Tibial nerve (tissue), 4 donors: ENCODE results near the gene SYP. TPM values are rescaled to one million over a fixed set of nuclear protein-coding genes. Genes with fewer than 3 reads are reported as not detected.

Experiments used
- DNase-seq, 2 donors: peaks; one replicate each; pipeline ENCODE4 v3.0.0-alpha.2; 2019; ENCODE audit warnings: low spot score in 2 of 2
- H3K27ac ChIP-seq, 4 donors: fragments of 200-600 bp; sonication (generic) in 3 of 4; one replicate each; pipeline ENCODE4 v1.5.1; 2017 to 2019; ENCODE audit warnings: mild to moderate bottlenecking in 1 of 4
- H3K27me3 ChIP-seq, 2 donors: fragments of 200-600 bp; sonication (generic) in 1 of 2; one replicate each; pipeline versions ENCODE4 v1.5.1 to v1.6.0; 2017 to 2019
- H3K36me3 ChIP-seq, 3 donors: fragments of 200-600 bp; sonication (generic); one replicate each; pipeline ENCODE4 v1.5.1; 2018 to 2019
- H3K4me1 ChIP-seq, 4 donors: fragments of 200-600 bp; sonication (generic) in 3 of 4; one replicate each; pipeline ENCODE4 v1.5.1; 2017 to 2019
- H3K4me3 ChIP-seq, 4 donors: fragments of 200-600 bp; sonication (generic) in 3 of 4; one replicate each; pipeline ENCODE4 v1.5.1; 2017 to 2019; ENCODE audit warnings: mild to moderate bottlenecking in 1 of 4, moderate library complexity in 1 of 4
- H3K9me3 ChIP-seq, 4 donors: fragments of 200-600 bp; sonication (generic) in 3 of 4; one replicate each; pipeline ENCODE4 v1.5.1; 2017 to 2019
- EP300 ChIP-seq, 2 donors: sonication (generic); formaldehyde crosslinking; IDR thresholded peaks; one replicate each; pipeline ENCODE4 v1.6.1; 2017; ENCODE audit warnings: antibody characterized with exemption in 2 of 2, mild to moderate bottlenecking in 1 of 2
- POLR2A ChIP-seq, 2 donors: fragments of 450-650 bp; IDR thresholded peaks; one replicate each; pipeline ENCODE4 v1.6.1; 2017; ENCODE audit warnings: antibody characterized with exemption in 2 of 2, mild to moderate bottlenecking in 2 of 2, moderate library complexity in 2 of 2
- WGBS, 2 donors: methylation state at CpG; one replicate each; pipeline ENCODE4 v1.1.5; 2018; 5-methylcytosine and 5-hydroxymethylcytosine counted together
- total RNA-seq, 4 donors: library from RNA; depleted of rRNA; stranded (reverse); fragments of >200 nt; gene quantifications; one replicate each; pipeline ENCODE4 v1.1.0, GENCODE V29; 2016
- TF ChIP-seq, protein P1 (sequence below), 5 experiments: fragments of 200-600 bp in 3 of 5; fragments of 450-650 bp in 2 of 5; sonication (generic) in 3 of 5; IDR thresholded peaks; one replicate each; pipeline ENCODE4 v1.5.1; 2016 to 2019; ENCODE audit warnings: antibody characterized with exemption in 5 of 5, mild to moderate bottlenecking in 3 of 5, moderate library complexity in 2 of 5

Gene SYP
- total RNA-seq, 4 donors from 2014 or later, result 3.1 to 9.9 (median 7.7) TPM

GRCh38 chrX:49188468-49189076, 11.4 kb downstream of the SYP start:
- 58 to 59% methylated on average over 8 of the region's 8 CpGs for WGBS, 2 donors
- peaks cover 0 to 42% (median 4%) of the 10 kb centered on the region in 4 donors for H3K4me1 ChIP-seq
- H3K27me3 ChIP-seq, result no peaks in the 10 kb centered on the region
- DNase-seq, result no peak
- peak overlapping the region in 2 of 4 donors; percentile 8 to 50 for H3K27ac ChIP-seq
- TF ChIP-seq EP300 (IDR thresholded peaks at IDR 0.05) (no peak), POLR2A (IDR thresholded peaks at IDR 0.05) (no peak)
- TF ChIP-seq, protein P1, sequence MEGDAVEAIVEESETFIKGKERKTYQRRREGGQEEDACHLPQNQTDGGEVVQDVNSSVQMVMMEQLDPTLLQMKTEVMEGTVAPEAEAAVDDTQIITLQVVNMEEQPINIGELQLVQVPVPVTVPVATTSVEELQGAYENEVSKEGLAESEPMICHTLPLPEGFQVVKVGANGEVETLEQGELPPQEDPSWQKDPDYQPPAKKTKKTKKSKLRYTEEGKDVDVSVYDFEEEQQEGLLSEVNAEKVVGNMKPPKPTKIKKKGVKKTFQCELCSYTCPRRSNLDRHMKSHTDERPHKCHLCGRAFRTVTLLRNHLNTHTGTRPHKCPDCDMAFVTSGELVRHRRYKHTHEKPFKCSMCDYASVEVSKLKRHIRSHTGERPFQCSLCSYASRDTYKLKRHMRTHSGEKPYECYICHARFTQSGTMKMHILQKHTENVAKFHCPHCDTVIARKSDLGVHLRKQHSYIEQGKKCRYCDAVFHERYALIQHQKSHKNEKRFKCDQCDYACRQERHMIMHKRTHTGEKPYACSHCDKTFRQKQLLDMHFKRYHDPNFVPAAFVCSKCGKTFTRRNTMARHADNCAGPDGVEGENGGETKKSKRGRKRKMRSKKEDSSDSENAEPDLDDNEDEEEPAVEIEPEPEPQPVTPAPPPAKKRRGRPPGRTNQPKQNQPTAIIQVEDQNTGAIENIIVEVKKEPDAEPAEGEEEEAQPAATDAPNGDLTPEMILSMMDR (IDR thresholded peaks at IDR 0.05), result no peak
- H3K4me3 ChIP-seq, result no peak overlapping the region
- peaks cover 0 to 1% (median 0%) of the 10 kb centered on the region in 3 donors for H3K36me3 ChIP-seq
- H3K9me3 ChIP-seq, result no peaks in the 10 kb centered on the region

DNA sequence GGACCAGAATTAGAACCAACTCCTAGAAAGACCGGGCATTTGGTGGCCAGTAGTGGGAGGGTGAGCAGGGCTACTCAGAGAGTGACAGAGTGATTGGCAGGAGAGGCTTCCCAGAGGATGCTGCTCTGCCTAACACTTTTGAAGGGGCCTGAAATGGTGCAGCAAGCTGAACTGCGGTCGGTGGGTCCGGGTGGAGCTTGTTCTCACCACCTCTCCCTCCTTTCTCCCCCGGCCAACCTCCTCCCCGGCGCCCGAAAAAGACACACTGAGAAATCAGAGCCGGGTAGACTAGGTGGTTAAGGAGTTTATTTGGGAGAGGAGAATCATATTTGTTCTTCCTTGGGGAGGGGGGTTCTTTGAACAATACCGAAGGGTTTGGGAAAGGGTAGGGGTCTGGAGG, 12.5 kb downstream of the SYP start:
- 43 to 76% methylated on average over 8 to 10 of the region's 10 CpGs for WGBS, 2 donors

DNA sequence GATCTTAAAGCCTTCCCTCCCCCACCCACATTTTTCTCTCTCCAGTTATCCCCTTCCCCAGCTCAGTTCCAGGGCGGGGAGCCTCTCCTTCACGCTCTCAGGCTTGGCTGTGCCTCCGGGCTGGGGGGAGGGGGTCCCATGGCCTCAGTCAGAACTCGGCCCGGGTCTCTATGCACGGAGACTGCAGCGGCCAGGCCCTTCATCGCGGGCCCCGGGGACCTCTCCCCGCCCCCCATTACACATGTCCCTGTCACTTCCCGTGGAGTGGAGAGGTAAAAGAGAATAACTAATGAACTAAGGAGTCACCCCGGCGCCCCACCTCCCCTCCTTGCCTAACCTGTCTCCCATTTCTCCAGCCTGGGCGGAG, 13.0 kb downstream of the SYP start:
- Histone ChIP-seq H3K9me3 (no peaks in the 10 kb centered on the region), H3K36me3 (peaks cover 0 to 9% (median 0%) of the 10 kb centered on the region in 3 donors), H3K27me3 (no peaks in the 10 kb centered on the region), H3K27ac (peak overlapping the region; percentile 66 to 89 (median 85)), H3K4me3 (no peak overlapping the region), H3K4me1 (peaks cover 0 to 43% (median 4%) of the 10 kb centered on the region in 4 donors)
- no peak for DNase-seq
- 63 to 69% methylated on average over 4 to 15 of the region's 15 CpGs for WGBS, 2 donors
- TF ChIP-seq, protein P1 (IDR thresholded peaks at IDR 0.05), result no peak
- TF ChIP-seq EP300 (IDR thresholded peaks at IDR 0.05), result no peak
- TF ChIP-seq POLR2A (IDR thresholded peaks at IDR 0.05), result no peak

More for the DNA sequence above, 12.5 kb downstream of the SYP start:
- Histone ChIP-seq H3K4me1 (peaks cover 0 to 43% (median 4%) of the 10 kb centered on the region in 4 donors), H3K36me3 (peaks cover 0 to 9% (median 0%) of the 10 kb centered on the region in 3 donors), H3K4me3 (no peak overlapping the region), H3K9me3 (no peaks in the 10 kb centered on the region), H3K27me3 (no peaks in the 10 kb centered on the region), H3K27ac (peak overlapping the region in 2 of 4 donors; percentile 88 to 89)
- no peak for DNase-seq
- TF ChIP-seq, protein P1 (IDR thresholded peaks at IDR 0.05), result no peak
- TF ChIP-seq POLR2A (IDR thresholded peaks at IDR 0.05) (no peak), EP300 (IDR thresholded peaks at IDR 0.05) (no peak)

GRCh38 chrX:49186125-49187027, 13.6 kb downstream of the SYP start, which contains the start of gene PRICKLE3:
Gene PRICKLE3 (minus strand): TSS chrX:49186373. CDS start chrX:49186297, 76 bp downstream.
- peak; percentile 68 to 72 for DNase-seq
- Histone ChIP-seq H3K36me3 (peaks cover 0 to 9% (median 0%) of the 10 kb centered on the region in 3 donors), H3K27ac (peak within 1 kb of the TSS; percentile 66 to 89 (median 85)), H3K27me3 (no peaks in the 10 kb centered on the region), H3K9me3 (no peaks in the 10 kb centered on the region), H3K4me3 (peak within 1 kb of the TSS; percentile 32 to 65 (median 52)), H3K4me1 (peaks cover 0 to 38% (median 4%) of the 10 kb centered on the region in 4 donors)
- WGBS, 2 donors, result 37 to 54% methylated on average over 13 to 21 of the region's 62 CpGs
- TF ChIP-seq POLR2A (IDR thresholded peaks at IDR 0.05), result peak; percentile 22 to 73
- peak in 1 of 2 donors; percentile 72 for TF ChIP-seq EP300 (IDR thresholded peaks at IDR 0.05)
- TF ChIP-seq, protein P1 (IDR thresholded peaks at IDR 0.05), result peak; percentile 19 to 52 (median 32)
